HG02870 (cell line): Measurements from ENCODE around the gene FAM163A.

Source experiments
- ATAC-seq: cut with Tn5 transposase; IDR thresholded peaks from one replicate; pipeline ENCODE4 v1.9.1; 2021; ENCODE audit warnings: mild to moderate bottlenecking, moderate library complexity; ENCODE audit not compliant: unreplicated experiment

The FAM163A gene

DNA sequence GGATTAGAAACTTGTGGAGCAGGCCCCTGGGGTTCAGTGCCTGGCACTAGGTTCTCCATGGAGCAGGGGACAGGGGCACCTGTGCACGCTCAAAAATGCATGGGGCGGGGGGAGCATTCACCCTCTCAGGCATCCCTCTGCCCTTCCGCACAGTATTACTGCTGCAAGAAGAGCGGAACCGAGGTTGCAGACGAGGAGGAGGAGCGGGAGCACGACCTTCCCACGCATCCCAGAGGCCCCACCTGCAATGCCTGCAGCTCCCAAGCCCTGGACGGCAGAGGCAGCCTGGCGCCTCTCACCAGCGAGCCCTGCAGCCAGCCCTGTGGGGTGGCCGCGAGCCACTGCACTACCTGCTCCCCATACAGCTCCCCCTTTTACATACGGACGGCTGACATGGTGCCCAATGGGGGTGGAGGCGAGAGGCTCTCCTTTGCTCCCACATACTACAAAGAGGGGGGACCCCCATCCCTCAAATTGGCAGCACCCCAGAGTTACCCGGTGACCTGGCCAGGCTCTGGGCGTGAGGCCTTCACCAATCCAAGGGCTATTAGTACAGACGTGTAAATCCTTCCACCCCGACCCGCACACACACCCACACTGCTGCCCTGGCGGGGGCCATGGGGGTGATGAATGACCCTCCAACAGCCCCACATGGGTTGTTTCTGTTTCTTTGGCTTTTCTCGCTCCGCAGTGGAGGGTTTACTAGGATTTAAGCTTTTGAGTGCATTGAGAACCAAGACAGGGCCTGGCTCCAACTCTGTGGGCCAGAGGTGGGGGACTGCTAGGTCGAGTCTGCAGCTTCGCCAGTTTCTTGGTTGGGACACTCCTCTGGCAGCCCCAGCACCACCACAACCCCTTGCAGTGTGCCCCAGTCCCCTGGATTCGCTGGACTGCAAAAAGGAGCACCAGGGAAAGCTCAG is 70.8 kb downstream of the FAM163A start:
- no peak for ATAC-seq

DNA sequence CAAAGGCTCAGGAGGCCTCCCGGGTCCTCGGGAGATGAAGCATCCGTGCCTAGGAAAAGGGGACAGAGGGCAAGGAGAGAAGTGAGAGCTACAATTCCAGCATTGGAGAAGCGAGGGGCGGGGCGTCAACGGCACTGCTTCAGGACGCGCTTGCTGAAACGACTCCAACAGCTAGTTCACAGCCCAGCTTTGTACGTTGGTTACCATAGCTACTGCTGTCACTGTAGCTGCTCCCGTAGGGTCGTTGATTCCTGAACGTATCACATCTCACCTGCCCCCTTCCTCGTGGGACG is 71.4 kb downstream of the FAM163A start:
- ATAC-seq: peak; percentile 38

- ATAC-seq: no peak
These were observed 72.5 kb downstream of the FAM163A start for GRCh38 chr1:179815641-179816040.

- ATAC-seq: no peak
These were observed 73.3 kb downstream of the FAM163A start for GRCh38 chr1:179816196-179816960.

DNA sequence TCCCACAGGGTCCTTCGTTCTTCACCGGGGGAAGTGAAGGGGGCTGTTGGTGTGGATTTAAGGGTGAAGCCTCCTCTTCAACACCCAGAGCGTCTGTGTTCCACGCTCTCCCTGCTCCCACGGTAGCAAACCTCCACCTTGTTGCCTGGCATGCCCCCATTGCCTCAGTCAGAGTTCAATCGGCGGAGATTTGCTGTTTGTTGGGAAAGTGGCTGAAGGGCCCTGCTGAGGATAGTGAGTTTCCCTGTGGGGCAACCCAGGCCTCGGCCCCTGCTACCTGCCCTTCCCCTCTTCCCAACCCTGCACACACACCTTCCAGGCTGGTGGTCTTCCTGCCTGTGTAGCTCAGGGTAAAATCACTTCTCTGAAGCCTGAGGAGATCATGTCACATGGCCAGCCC is 74.0 kb downstream of the FAM163A start:
- ATAC-seq: no peak

GRCh38 chr1:179817789-179818188 is 74.7 kb downstream of the FAM163A start:
- no peak for ATAC-seq

DNA sequence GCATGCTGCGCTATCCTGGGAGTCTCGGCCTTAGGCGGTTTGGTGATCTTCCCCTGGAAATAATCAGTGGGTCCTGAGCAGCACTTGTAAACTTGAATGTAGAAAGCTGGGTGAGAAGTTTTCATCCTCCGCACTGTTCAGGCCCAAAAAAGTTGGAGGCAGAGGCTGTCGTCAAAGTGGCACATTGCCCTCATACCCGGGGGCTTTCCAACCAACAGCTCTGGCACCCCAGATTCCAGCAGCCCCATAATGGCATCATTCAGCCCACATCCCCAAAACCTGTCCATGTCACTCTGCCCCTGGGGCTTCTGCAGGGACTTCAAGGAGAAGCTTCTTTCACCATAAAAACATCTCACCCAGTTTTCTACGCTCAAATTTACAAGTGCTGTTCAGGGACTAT is 75.2 kb downstream of the FAM163A start:
- no peak for ATAC-seq

GRCh38 chr1:179818743-179819173 is 75.7 kb downstream of the FAM163A start:
- no peak for ATAC-seq

- no peak for ATAC-seq
These were observed 77.3 kb downstream of the FAM163A start for GRCh38 chr1:179820226-179820970.

GRCh38 chr1:179821524-179821923 is 78.4 kb downstream of the FAM163A start:
- no peak for ATAC-seq

DNA sequence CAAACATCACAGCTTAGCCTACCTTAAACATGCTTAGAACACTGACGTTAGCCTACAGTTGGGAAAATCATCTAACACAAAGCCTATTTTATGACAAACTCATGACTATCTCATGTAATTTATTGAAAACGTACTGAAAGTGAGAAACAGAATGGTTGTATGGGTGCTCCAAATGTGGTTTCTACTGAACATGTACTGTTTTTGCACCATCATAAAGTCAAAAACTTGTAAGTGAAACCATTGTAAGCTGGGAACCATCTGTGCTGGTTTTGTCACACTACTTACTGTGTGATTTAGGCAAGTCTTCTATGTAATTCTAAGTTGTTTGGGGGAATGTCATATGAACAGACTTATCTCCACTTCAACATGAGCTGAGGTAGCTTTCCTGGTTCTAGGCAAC is 79.0 kb downstream of the FAM163A start:
- peak; percentile 43 for ATAC-seq

DNA sequence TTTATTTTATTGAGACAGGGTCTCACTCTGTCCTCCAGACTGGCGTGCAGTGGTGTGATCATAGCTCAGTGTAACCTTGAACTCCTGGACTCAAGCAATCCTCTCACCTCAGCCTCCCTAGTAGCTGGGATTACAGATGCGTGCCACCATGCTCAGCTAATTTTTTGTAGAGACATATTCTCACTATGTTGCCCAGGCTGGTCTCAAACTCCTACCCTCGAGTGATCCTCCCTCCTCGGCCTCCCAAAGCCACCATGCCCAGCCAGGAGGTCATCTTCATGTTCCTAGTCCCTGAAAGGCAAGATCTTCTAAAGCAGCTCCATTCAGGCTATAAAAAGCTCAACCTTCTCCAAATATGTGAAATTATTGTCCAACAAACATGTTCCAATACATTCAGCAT is 80.6 kb downstream of the FAM163A start:
- no peak for ATAC-seq

GRCh38 chr1:179824265-179824664 is 81.2 kb downstream of the FAM163A start:
- ATAC-seq: no peak

DNA sequence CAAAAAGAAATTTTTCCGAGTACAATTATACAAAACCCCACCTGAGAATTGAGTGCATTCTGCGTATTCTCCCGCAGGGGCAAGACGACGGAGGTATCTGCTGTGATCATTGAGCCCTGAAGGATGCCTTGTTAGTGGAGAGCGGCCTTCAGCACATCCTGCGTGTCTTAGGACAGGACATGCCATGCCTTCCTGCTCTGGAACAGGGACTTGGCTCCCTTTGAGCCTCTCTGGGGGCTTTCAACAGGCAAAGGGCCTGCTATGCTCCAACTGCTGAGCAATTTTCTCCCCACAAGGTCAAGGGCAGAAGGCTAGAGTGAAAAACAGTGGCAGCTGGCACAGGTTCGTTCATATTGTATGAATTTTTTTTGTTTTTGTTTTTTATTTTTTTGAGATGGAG is 82.1 kb downstream of the FAM163A start:
- ATAC-seq: no peak

- no peak for ATAC-seq
These were observed 82.8 kb downstream of the FAM163A start for GRCh38 chr1:179825798-179826460.

- no peak for ATAC-seq
These were observed 83.7 kb downstream of the FAM163A start for GRCh38 chr1:179826626-179827280.

DNA sequence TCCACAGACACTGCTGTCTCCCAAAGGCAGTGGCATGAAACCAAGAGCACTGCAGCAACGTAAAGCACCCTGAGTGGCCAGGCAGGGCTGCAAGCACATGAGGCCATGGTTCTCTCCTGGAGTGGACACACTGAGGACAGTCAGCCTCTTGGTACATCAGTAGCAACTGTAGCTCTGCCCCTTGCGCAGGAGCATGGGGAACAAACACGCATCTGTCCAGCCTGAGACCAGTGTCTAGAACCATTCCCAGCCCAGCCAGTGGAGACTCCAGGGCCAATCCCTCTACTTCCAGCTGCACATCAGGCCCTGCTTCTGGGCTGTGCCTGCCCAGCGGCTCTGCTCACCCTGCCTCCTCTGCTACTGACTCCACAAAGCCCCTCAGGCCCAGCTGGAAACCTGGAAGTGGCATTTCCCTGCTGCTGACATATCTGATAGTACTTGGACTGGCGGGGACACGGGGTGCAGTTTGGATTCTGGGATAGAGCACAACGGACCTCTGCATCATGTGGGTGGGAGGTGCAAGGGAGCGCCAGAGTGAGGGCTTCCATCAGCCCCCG is 85.5 kb downstream of the FAM163A start:
- no peak for ATAC-seq

- no peak for ATAC-seq
These were observed 88.1 kb downstream of the FAM163A start for GRCh38 chr1:179831225-179831624.

DNA sequence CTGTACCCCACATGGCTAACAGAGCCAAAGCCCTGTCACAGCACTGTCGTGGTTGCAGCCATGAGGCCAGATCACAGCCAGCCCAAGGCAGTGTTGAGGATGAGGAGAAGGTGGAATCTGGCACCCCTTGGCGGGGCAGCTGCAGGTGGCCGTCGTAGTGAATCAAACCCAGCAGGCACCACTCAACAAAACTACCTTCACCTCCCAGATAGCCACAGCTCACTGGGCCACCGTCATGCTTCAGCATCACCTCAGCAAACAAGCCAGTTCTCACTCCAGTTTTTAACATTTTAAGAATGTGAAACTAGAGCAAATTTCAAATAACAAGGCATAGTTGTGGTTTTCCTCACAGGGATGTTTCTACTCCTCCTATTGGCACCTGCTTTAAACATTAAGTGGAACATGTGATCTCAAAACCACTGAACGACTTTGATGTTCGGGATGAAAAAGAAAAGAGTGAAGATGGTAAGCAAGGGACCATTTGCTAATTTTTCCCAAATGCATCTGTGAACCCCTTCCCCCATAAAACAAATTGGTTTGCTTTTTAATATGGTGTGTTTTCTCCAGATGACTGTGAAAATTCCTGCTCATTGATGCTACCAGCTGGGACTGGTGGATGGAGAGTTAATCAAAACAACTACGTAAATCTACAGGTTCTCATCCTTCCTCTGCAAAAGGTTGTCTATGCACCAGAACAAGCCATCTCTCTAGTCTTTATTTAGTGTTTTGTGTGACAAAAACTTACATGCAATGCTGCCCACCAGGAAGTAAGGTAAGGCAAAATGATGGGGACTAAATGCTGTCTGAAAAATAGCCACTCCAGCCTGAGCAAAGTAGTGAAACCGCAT is 89.0 kb downstream of the FAM163A start:
- ATAC-seq: no peak
